Gastroesophageal sphincter (tissue), 4 donors: ENCODE results near the gene ANKRD31. TPM values are rescaled to one million over a fixed set of nuclear protein-coding genes. Genes with fewer than 3 reads are reported as not detected.

Experiments
- ATAC-seq: fragments of 150-250 bp; one replicate; pipeline ENCODE4 v1.9.1; 2016; ENCODE audit warnings: mild to moderate bottlenecking, moderate library complexity
- H3K27ac ChIP-seq, 4 donors: fragments of 200-600 bp; sonication (generic) in 3 of 4; 1 replicate in 3 of 4; 2 replicates in 1 of 4; pipeline ENCODE4 v1.5.1; 2016 to 2019
- H3K27me3 ChIP-seq: fragments of 200-600 bp; sonication (generic); one replicate; pipeline ENCODE4 v1.5.1; 2019
- H3K36me3 ChIP-seq, 2 donors: fragments of 200-600 bp; sonication (generic); one replicate each; pipeline ENCODE4 v1.5.1; 2019; ENCODE audit warnings: control low read depth in 1 of 2
- H3K4me1 ChIP-seq, 3 donors: fragments of 200-600 bp; sonication (generic); 1 replicate in 2 of 3; 2 replicates in 1 of 3; pipeline ENCODE4 v1.5.1; 2016 to 2019; ENCODE audit warnings: control low read depth in 2 of 3
- H3K4me3 ChIP-seq, 2 donors: fragments of 200-600 bp; sonication (generic); one replicate each; pipeline ENCODE4 v1.5.1; 2019; ENCODE audit warnings: mild to moderate bottlenecking in 1 of 2, moderate library complexity in 1 of 2
- H3K9me3 ChIP-seq, 3 donors: fragments of 200-600 bp; sonication (generic); one replicate each; pipeline ENCODE4 v1.5.1; 2017 to 2019; ENCODE audit warnings: control low read depth in 2 of 3
- CTCF ChIP-seq, 4 experiments: fragments of 200-600 bp in 2 of 4; fragments of 450-650 bp in 2 of 4; sonication (generic) in 1 of 4; IDR thresholded peaks; one replicate each; pipeline ENCODE4 v1.5.1; 2017 to 2019; ENCODE audit warnings: antibody characterized with exemption in 4 of 4, mild to moderate bottlenecking in 2 of 4, moderate library complexity in 2 of 4
- EP300 ChIP-seq: sonication (generic); formaldehyde crosslinking; IDR thresholded peaks from one replicate; pipeline ENCODE4 v1.6.1; 2017; ENCODE audit warnings: antibody characterized with exemption, mild to moderate bottlenecking
- POLR2A ChIP-seq, 2 donors: fragments of 450-650 bp; IDR thresholded peaks; one replicate each; pipeline ENCODE4 v1.6.1; 2017; ENCODE audit warnings: antibody characterized with exemption in 2 of 2, mild to moderate bottlenecking in 2 of 2, moderate library complexity in 1 of 2
- POLR2AphosphoS5 ChIP-seq: sonication (generic); formaldehyde crosslinking; IDR thresholded peaks from one replicate; pipeline ENCODE4 v1.6.1; 2017; ENCODE audit warnings: antibody characterized with exemption
- WGBS, 2 donors: methylation state at CpG; one replicate each; pipeline ENCODE4 v1.1.5; 2018; ENCODE audit warnings: low coverage in 1 of 2; 5-methylcytosine and 5-hydroxymethylcytosine counted together
- total RNA-seq, 4 donors: library from RNA; depleted of rRNA; stranded (reverse); fragments of >200 nt; gene quantifications; one replicate each; pipeline ENCODE4 v1.1.0, GENCODE V29; 2016

ANKRD31 gene
- total RNA-seq, 4 donors from 2014 or later = 0.16 to 0.27 (median 0.23) TPM; not detected in 1

GRCh38 chr5:75214928-75215327 lies 21.8 kb downstream of the ANKRD31 start:
- no peak overlapping the region for H3K27ac ChIP-seq
- TF ChIP-seq POLR2AphosphoS5 = no peak
- no peak for TF ChIP-seq POLR2A (IDR thresholded peaks at IDR 0.05)
- no peak for TF ChIP-seq EP300
- TF ChIP-seq CTCF (IDR thresholded peaks at IDR 0.05) = no peak
- 82 to 87% methylated on average over 4 of the region's 4 CpGs for WGBS, 2 donors
- no peak overlapping the region for H3K4me3 ChIP-seq
- no peaks in the 10 kb centered on the region for H3K9me3 ChIP-seq
- no peak for ATAC-seq
- no peaks in the 10 kb centered on the region for H3K36me3 ChIP-seq
- H3K27me3 ChIP-seq = no peaks in the 10 kb centered on the region
- no peaks in the 10 kb centered on the region for H3K4me1 ChIP-seq

- Histone ChIP-seq H3K27me3 (no peaks in the 10 kb centered on the region), H3K36me3 (no peaks in the 10 kb centered on the region), H3K4me3 (no peak overlapping the region), H3K9me3 (no peaks in the 10 kb centered on the region), H3K27ac (no peak overlapping the region), H3K4me1 (no peaks in the 10 kb centered on the region)
- TF ChIP-seq POLR2AphosphoS5 (no peak), CTCF (IDR thresholded peaks at IDR 0.05) (no peak), POLR2A (IDR thresholded peaks at IDR 0.05) (no peak), EP300 (no peak)
- ATAC-seq = no peak
- 75 to 100% methylated on average over 1 to 2 of the region's 2 CpGs for WGBS, 2 donors
Measured at GRCh38 chr5:75214409-75214808, 22.3 kb downstream of the ANKRD31 start.

- 70% methylated on average over 1 of the region's 3 CpGs; no CpG with 5 or more reads in 1 of the 2 donors for WGBS, 2 donors
- ATAC-seq = no peak
- no peak overlapping the region for H3K4me3 ChIP-seq
Measured at GRCh38 chr5:75203604-75204003, 33.1 kb downstream of the ANKRD31 start.

GRCh38 chr5:75202935-75203334 lies 33.7 kb downstream of the ANKRD31 start:
- 63% methylated on average over 1 of the region's 1 CpG; no CpG with 5 or more reads in 1 of the 2 donors for WGBS, 2 donors
- Histone ChIP-seq H3K27ac (no peak overlapping the region), H3K4me3 (no peak overlapping the region), H3K4me1 (no peaks in the 10 kb centered on the region), H3K9me3 (no peaks in the 10 kb centered on the region), H3K36me3 (no peaks in the 10 kb centered on the region), H3K27me3 (no peaks in the 10 kb centered on the region)
- no peak for TF ChIP-seq POLR2AphosphoS5
- no peak for TF ChIP-seq CTCF (IDR thresholded peaks at IDR 0.05)
- TF ChIP-seq POLR2A (IDR thresholded peaks at IDR 0.05) = no peak
- TF ChIP-seq EP300 = no peak
- no peak for ATAC-seq

More at GRCh38 chr5:75203604-75204003, 33.1 kb downstream of the ANKRD31 start:
- H3K27me3 ChIP-seq = no peaks in the 10 kb centered on the region
- H3K9me3 ChIP-seq = no peaks in the 10 kb centered on the region
- no peaks in the 10 kb centered on the region for H3K36me3 ChIP-seq
- no peaks in the 10 kb centered on the region for H3K4me1 ChIP-seq
- TF ChIP-seq POLR2AphosphoS5 (no peak), EP300 (no peak), POLR2A (IDR thresholded peaks at IDR 0.05) (no peak), CTCF (IDR thresholded peaks at IDR 0.05) (no peak)
- no peak overlapping the region for H3K27ac ChIP-seq

- 86% methylated on average over 4 of the region's 4 CpGs; no CpG with 5 or more reads in 1 of the 2 donors for WGBS, 2 donors
- ATAC-seq = no peak
- Histone ChIP-seq H3K36me3 (no peaks in the 10 kb centered on the region), H3K4me3 (no peak overlapping the region), H3K27me3 (no peaks in the 10 kb centered on the region), H3K9me3 (no peaks in the 10 kb centered on the region), H3K27ac (no peak overlapping the region), H3K4me1 (no peaks in the 10 kb centered on the region)
- no peak for TF ChIP-seq EP300
- no peak for TF ChIP-seq CTCF (IDR thresholded peaks at IDR 0.05)
- TF ChIP-seq POLR2AphosphoS5 = no peak
- TF ChIP-seq POLR2A (IDR thresholded peaks at IDR 0.05) = no peak
Measured at GRCh38 chr5:75200776-75201175, 35.9 kb downstream of the ANKRD31 start.
